HCT116 (cell line): ENCODE data around the gene PCDHGC5. TPM values are rescaled to one million over a fixed set of nuclear protein-coding genes. Genes with fewer than 3 reads are reported as not detected.

ENCODE experiments used
- ATAC-seq: fragments of 200-7000 bp; cut with Tn5 transposase; 2 replicates; pipeline ENCODE4 v1.9.1; 2020; ENCODE audit warnings: mild to moderate bottlenecking, moderate library complexity
- BruUV-seq: library from RNA; stranded (reverse); fragments of 400-500 nt; replicated peaks from 2 replicates; lab custom pipeline; 2021; lab: Mats Ljungman, UMichigan
- CTCF ChIA-PET: fragments of 300-600 bp; sonication (Branson Sonifier 250); formaldehyde crosslinking; loops from one replicate; lab custom pipeline; 2021; ENCODE audit warnings: antibody characterized with exemption; lab: Charles Lee
- POLR2A ChIA-PET: fragments of 300-600, 350-600 bp; sonication (Branson Sonifier 250); formaldehyde crosslinking; loops from one replicate; lab custom pipeline; 2021; ENCODE audit warnings: antibody characterized with exemption; lab: Charles Lee
- RAD21 ChIA-PET, 2 experiments: fragments of 300-600 bp; sonication (Branson Sonifier 250); formaldehyde crosslinking; loops; one replicate each; lab custom pipeline; 2023; ENCODE audit warnings: low total read pairs in 2 of 2; ENCODE audit not compliant: uncharacterized antibody in 2 of 2, unreplicated experiment in 2 of 2, low non-redundant PET in 1 of 2; lab: Charles Lee
- DNase-seq: peaks from one replicate; pipeline ENCODE4 v3.0.0-alpha.2; 2010; ENCODE audit warnings: low read depth, low spot score
- H2AFZ ChIP-seq: fragments of 200-600 bp; shearing (Covaris generic), sonication (generic); 2 replicates; pipeline ENCODE4 v1.6.1; 2017; ENCODE audit warnings: low read depth, mixed run types, mixed read lengths, antibody characterized with exemption, low read length; ENCODE audit not compliant: poor library complexity, severe bottlenecking
- H3K27ac ChIP-seq: 2 replicates; pipeline ENCODE4 v1.5.1; 2012; ENCODE audit warnings: low read depth, low read length
- H3K27me3 ChIP-seq: fragments of 200-600 bp; sonication (generic); 2 replicates; pipeline ENCODE4 v1.6.1; 2016; ENCODE audit warnings: mixed run types, low read length, mixed read lengths; ENCODE audit not compliant: insufficient read depth
- H3K36me3 ChIP-seq, 2 experiments: fragments of 200-500 bp in 1 of 2; fragments of 200-600 bp in 1 of 2; sonication (Bioruptor generic) in 1 of 2; sonication (generic) in 1 of 2; 2 replicates each; pipeline versions ENCODE4 v1.5.1 to v1.6.1; 2014 to 2016; ENCODE audit warnings: low read length in 2 of 2, inconsistent platforms in 1 of 2, mixed read lengths in 1 of 2, mixed run types in 1 of 2; ENCODE audit not compliant: insufficient read depth in 2 of 2, control insufficient read depth in 1 of 2
- H3K4me1 ChIP-seq, 2 experiments: fragments of 200-600 bp in 1 of 2; sonication (generic) in 1 of 2; 2 replicates each; pipeline versions ENCODE4 v1.5.1 to v1.6.1; 2012 to 2017; ENCODE audit warnings: low read length in 2 of 2, inconsistent platforms in 1 of 2, mild to moderate bottlenecking in 1 of 2, mixed read lengths in 1 of 2, mixed run types in 1 of 2, moderate library complexity in 1 of 2; ENCODE audit not compliant: insufficient read depth in 2 of 2, control insufficient read depth in 1 of 2
- H3K4me2 ChIP-seq: fragments of 200-600 bp; sonication (generic); 2 replicates; pipeline ENCODE4 v1.6.1; 2017; ENCODE audit warnings: mixed run types, low read length, mixed read lengths
- H3K4me3 ChIP-seq, 2 experiments: fragments of 200-600 bp in 1 of 2; sonication (generic) in 1 of 2; replicated peaks in 1 of 2; 2 replicates each; pipeline ENCODE4 v1.5.1; 2011 to 2016; ENCODE audit warnings: low read length in 2 of 2, control low read depth in 1 of 2, low read depth in 1 of 2, mild to moderate bottlenecking in 1 of 2, mixed read lengths in 1 of 2, mixed run types in 1 of 2
- H3K79me2 ChIP-seq: fragments of 200-600 bp; sonication (generic); 2 replicates; pipeline ENCODE4 v1.6.1; 2017; ENCODE audit warnings: mild to moderate bottlenecking, mixed run types, low read length, moderate library complexity, mixed read lengths; ENCODE audit not compliant: insufficient read depth
- H3K9ac ChIP-seq: fragments of 200-600 bp; sonication (generic); 2 replicates; pipeline ENCODE4 v1.6.1; 2016; ENCODE audit warnings: low read length, mixed read lengths
- H3K9me2 ChIP-seq: fragments of 200-600 bp; sonication (generic), shearing (Covaris generic); 2 replicates; pipeline ENCODE4 v1.6.1; 2017; ENCODE audit warnings: mixed run types, mild to moderate bottlenecking, moderate library complexity; ENCODE audit not compliant: insufficient read depth
- H3K9me3 ChIP-seq, 2 experiments: fragments of 200-500 bp in 1 of 2; fragments of 200-600 bp in 1 of 2; sonication (Bioruptor generic) in 1 of 2; sonication (generic) in 1 of 2; 2 replicates each; pipeline ENCODE4 v1.6.1; 2014 to 2017; ENCODE audit warnings: low read length in 2 of 2, mixed read lengths in 2 of 2, inconsistent platforms in 1 of 2, low read depth in 1 of 2, mild to moderate bottlenecking in 1 of 2, mixed run types in 1 of 2, moderate library complexity in 1 of 2; ENCODE audit not compliant: control insufficient read depth in 1 of 2, insufficient read depth in 1 of 2
- H4K20me1 ChIP-seq: fragments of 200-600 bp; sonication (generic), shearing (Covaris generic); 2 replicates; pipeline ENCODE4 v1.6.1; 2017; ENCODE audit warnings: mixed run types, mild to moderate bottlenecking, moderate library complexity; ENCODE audit not compliant: insufficient read depth
- EGR1 ChIP-seq: IDR thresholded peaks from 2 replicates; pipeline ENCODE4 v1.6.1; 2012; ENCODE audit warnings: low read depth
- EZH2phosphoT487 ChIP-seq: fragments of 200-600 bp; IDR thresholded peaks from 2 replicates; pipeline ENCODE4 v1.6.1; 2018; ENCODE audit warnings: antibody characterized with exemption, borderline replicate concordance
- FOSL1 ChIP-seq: IDR thresholded peaks from 2 replicates; pipeline ENCODE4 v1.6.1; 2012; ENCODE audit warnings: low read depth
- JUND ChIP-seq: IDR thresholded peaks from 2 replicates; pipeline ENCODE4 v1.6.1; 2012
- intact Hi-C: fragments of 100-400 bp; cut with micrococcal nuclease; formaldehyde crosslinking; loops from 2 replicates; pipeline ENCODE4 v1.10.0; 2022
- total RNA-seq: library from RNA; stranded (reverse); gene quantifications from one replicate; pipeline ENCODE4 v1.2.1, GENCODE V29; 2021; ENCODE audit not compliant: unreplicated experiment
- TF ChIP-seq, protein P1 (sequence below): IDR thresholded peaks from 2 replicates; pipeline ENCODE4 v1.6.1; 2012; ENCODE audit warnings: low read depth
- TF ChIP-seq, protein P2 (sequence below): IDR thresholded peaks from 2 replicates; pipeline ENCODE4 v1.6.1; 2011; ENCODE audit warnings: mild to moderate bottlenecking, low read length, moderate library complexity; ENCODE audit not compliant: insufficient replicate concordance; ENCODE audit errors: extremely low read depth

Gene PCDHGC5
- total RNA-seq, 1 experiment from 2014 or later = not detected

DNA sequence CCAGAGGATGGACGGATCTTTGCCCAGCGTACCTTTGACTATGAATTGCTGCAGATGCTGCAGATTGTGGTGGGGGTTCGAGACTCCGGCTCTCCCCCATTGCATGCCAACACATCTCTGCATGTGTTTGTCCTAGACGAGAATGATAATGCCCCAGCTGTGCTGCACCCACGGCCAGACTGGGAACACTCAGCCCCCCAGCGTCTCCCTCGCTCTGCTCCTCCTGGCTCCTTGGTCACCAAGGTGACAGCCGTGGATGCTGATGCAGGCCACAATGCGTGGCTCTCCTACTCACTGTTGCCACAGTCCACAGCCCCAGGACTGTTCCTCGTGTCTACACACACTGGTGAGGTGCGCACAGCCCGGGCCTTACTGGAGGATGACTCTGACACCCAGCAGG lies 1.9 kb downstream of the PCDHGC5 start:
- DNase-seq (no peak), ATAC-seq (no peak)
- BruUV-seq = no TSS peak
- intact Hi-C loops = no loop called here
- H3K4me2 ChIP-seq = no peak overlapping the region
- no peaks in the 10 kb centered on the region for H3K9me2 ChIP-seq
- ChIA-PET POLR2A (no interaction called here), RAD21 (no interaction called here), CTCF (no interaction called here)
- no peak overlapping the region for H3K9ac ChIP-seq
- H3K27me3 ChIP-seq = no peaks in the 10 kb centered on the region
- no peaks in the 10 kb centered on the region for H3K4me1 ChIP-seq
- no peak overlapping the region for H3K4me3 ChIP-seq
- no peaks in the 10 kb centered on the region for H4K20me1 ChIP-seq
- no peaks in the 10 kb centered on the region for H3K9me3 ChIP-seq
- H3K79me2 ChIP-seq = no peaks in the 10 kb centered on the region
- no peak overlapping the region for H2AFZ ChIP-seq
- no peak overlapping the region for H3K27ac ChIP-seq
- no peak for TF ChIP-seq EGR1
- no peak for TF ChIP-seq EZH2phosphoT487
- no peak for TF ChIP-seq JUND
- TF ChIP-seq FOSL1 = no peak
- TF ChIP-seq, protein P1, sequence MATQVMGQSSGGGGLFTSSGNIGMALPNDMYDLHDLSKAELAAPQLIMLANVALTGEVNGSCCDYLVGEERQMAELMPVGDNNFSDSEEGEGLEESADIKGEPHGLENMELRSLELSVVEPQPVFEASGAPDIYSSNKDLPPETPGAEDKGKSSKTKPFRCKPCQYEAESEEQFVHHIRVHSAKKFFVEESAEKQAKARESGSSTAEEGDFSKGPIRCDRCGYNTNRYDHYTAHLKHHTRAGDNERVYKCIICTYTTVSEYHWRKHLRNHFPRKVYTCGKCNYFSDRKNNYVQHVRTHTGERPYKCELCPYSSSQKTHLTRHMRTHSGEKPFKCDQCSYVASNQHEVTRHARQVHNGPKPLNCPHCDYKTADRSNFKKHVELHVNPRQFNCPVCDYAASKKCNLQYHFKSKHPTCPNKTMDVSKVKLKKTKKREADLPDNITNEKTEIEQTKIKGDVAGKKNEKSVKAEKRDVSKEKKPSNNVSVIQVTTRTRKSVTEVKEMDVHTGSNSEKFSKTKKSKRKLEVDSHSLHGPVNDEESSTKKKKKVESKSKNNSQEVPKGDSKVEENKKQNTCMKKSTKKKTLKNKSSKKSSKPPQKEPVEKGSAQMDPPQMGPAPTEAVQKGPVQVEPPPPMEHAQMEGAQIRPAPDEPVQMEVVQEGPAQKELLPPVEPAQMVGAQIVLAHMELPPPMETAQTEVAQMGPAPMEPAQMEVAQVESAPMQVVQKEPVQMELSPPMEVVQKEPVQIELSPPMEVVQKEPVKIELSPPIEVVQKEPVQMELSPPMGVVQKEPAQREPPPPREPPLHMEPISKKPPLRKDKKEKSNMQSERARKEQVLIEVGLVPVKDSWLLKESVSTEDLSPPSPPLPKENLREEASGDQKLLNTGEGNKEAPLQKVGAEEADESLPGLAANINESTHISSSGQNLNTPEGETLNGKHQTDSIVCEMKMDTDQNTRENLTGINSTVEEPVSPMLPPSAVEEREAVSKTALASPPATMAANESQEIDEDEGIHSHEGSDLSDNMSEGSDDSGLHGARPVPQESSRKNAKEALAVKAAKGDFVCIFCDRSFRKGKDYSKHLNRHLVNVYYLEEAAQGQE = no peak
- TF ChIP-seq, protein P2, sequence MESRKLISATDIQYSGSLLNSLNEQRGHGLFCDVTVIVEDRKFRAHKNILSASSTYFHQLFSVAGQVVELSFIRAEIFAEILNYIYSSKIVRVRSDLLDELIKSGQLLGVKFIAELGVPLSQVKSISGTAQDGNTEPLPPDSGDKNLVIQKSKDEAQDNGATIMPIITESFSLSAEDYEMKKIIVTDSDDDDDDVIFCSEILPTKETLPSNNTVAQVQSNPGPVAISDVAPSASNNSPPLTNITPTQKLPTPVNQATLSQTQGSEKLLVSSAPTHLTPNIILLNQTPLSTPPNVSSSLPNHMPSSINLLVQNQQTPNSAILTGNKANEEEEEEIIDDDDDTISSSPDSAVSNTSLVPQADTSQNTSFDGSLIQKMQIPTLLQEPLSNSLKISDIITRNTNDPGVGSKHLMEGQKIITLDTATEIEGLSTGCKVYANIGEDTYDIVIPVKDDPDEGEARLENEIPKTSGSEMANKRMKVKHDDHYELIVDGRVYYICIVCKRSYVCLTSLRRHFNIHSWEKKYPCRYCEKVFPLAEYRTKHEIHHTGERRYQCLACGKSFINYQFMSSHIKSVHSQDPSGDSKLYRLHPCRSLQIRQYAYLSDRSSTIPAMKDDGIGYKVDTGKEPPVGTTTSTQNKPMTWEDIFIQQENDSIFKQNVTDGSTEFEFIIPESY = no peak
- H3K36me3 ChIP-seq = no peaks in the 10 kb centered on the region
